Glutamatergic neuron (in vitro differentiated cells): ENCODE results near the gene TBX1. TPM values are rescaled to one million over a fixed set of nuclear protein-coding genes. Genes with fewer than 3 reads are reported as not detected.

Experiments
- DNase-seq: peaks from one replicate; pipeline ENCODE4 v3.0.0; 2022
- H3K27ac Mint-ChIP-seq: one replicate; pipeline ENCODE4 v1.8.0; 2020; ENCODE audit warnings: mild to moderate bottlenecking, mixed read lengths, inconsistent platforms; ENCODE audit not compliant: unreplicated experiment
- H3K27me3 Mint-ChIP-seq: one replicate; pipeline ENCODE4 v1.8.0; 2020; ENCODE audit warnings: mild to moderate bottlenecking, moderate library complexity, mixed read lengths, inconsistent platforms; ENCODE audit not compliant: unreplicated experiment
- H3K36me3 Mint-ChIP-seq: one replicate; pipeline ENCODE4 v1.8.0; 2020; ENCODE audit warnings: mild to moderate bottlenecking, mixed read lengths, inconsistent platforms; ENCODE audit not compliant: unreplicated experiment
- H3K4me1 Mint-ChIP-seq: one replicate; pipeline ENCODE4 v1.8.0; 2020; ENCODE audit warnings: mild to moderate bottlenecking, low read depth, mixed read lengths, inconsistent platforms; ENCODE audit not compliant: unreplicated experiment
- H3K4me3 Mint-ChIP-seq: one replicate; pipeline ENCODE4 v1.8.0; 2020; ENCODE audit warnings: mild to moderate bottlenecking, mixed read lengths, inconsistent platforms; ENCODE audit not compliant: unreplicated experiment
- H3K9me3 Mint-ChIP-seq: one replicate; pipeline ENCODE4 v1.8.0; 2020; ENCODE audit warnings: mild to moderate bottlenecking, moderate library complexity, mixed read lengths, inconsistent platforms; ENCODE audit not compliant: unreplicated experiment
- CTCF ChIP-seq: fragments of 200-600 bp; sonication (generic); IDR thresholded peaks from one replicate; pipeline ENCODE4 v1.5.0; 2021; ENCODE audit not compliant: partially characterized antibody, unreplicated experiment
- total RNA-seq: library from RNA; stranded (reverse); fragmentation: NEBNext Ultra II Directional; extraction: Animal tissue kit (Norgen Biotek cat#: 25700); gene quantifications from one replicate; pipeline ENCODE4 v1.2.1, GENCODE V29; 2021; ENCODE audit not compliant: unreplicated experiment

TBX1 gene
- total RNA-seq, 1 donor from 2014 or later = 2.4 TPM

DNA sequence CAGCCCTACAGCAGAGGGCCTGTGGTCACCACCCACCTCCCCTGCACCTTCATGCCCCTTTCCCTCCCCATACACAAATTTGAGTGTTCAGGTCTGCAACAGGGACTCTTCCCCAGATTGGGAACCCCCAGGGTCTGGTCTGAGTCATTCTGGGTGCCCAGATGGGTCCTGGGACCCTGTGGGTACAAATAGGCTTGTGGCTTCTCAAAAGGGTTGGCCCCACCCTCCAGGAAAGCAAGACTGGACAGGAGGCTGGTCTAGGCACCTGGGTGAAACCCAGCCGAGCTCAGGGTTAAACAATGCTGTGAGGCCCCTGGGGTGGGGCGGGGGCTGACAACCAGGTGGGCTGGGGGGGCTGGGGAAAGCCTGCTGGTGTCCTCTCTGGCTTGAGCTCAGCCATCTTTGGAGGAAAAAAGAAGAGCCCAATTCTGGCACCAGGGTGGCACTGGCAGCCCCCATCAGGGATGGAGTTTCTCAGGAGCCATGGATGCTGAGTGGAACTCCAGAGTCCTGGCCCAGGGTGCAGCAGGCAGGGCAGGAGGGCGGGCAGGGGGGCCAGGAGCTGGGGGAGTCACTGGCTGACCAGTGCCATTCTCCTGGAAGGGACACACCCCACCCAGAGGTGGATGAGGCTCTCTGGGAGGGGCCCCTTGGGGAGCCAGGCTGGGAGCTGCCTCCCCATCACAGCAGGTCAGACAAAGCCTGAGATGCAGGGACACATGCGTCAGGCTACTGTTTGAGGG, 45.2 kb upstream of the TBX1 start:
- peaks cover 2% of the 10 kb centered on the region for H3K36me3 Mint-ChIP-seq
- no peak for TF ChIP-seq CTCF
- H3K27ac Mint-ChIP-seq = peak overlapping the region; percentile 59
- H3K4me3 Mint-ChIP-seq = peak overlapping the region; percentile 76
- H3K9me3 Mint-ChIP-seq = peaks cover 15% of the 10 kb centered on the region
- peaks cover 7% of the 10 kb centered on the region for H3K4me1 Mint-ChIP-seq
- peak; percentile 13 for DNase-seq
- H3K27me3 Mint-ChIP-seq = peaks cover 27% of the 10 kb centered on the region

GRCh38 chr22:19716041-19716828, 44.3 kb upstream of the TBX1 start:
- DNase-seq = peak; percentile 12
- peaks cover 2% of the 10 kb centered on the region for H3K4me1 Mint-ChIP-seq
- H3K36me3 Mint-ChIP-seq = peaks cover 8% of the 10 kb centered on the region
- H3K27me3 Mint-ChIP-seq = peaks cover 35% of the 10 kb centered on the region
- TF ChIP-seq CTCF = no peak
- no peak overlapping the region for H3K4me3 Mint-ChIP-seq
- H3K27ac Mint-ChIP-seq = no peak overlapping the region
- peaks cover 14% of the 10 kb centered on the region for H3K9me3 Mint-ChIP-seq

- no peak overlapping the region for H3K27ac Mint-ChIP-seq
- H3K27me3 Mint-ChIP-seq = peaks cover 41% of the 10 kb centered on the region
- TF ChIP-seq CTCF = no peak
- no peak for DNase-seq
- peaks cover 3% of the 10 kb centered on the region for H3K4me1 Mint-ChIP-seq
- H3K9me3 Mint-ChIP-seq = peaks cover 14% of the 10 kb centered on the region
- H3K4me3 Mint-ChIP-seq = no peak overlapping the region
- H3K36me3 Mint-ChIP-seq = peaks cover 8% of the 10 kb centered on the region
Measured at GRCh38 chr22:19716829-19717105, 43.8 kb upstream of the TBX1 start.

GRCh38 chr22:19717181-19717580, 43.4 kb upstream of the TBX1 start:
- Mint-ChIP-seq H3K4me3 (no peak overlapping the region), H3K4me1 (peaks cover 4% of the 10 kb centered on the region), H3K36me3 (peaks cover 8% of the 10 kb centered on the region), H3K27me3 (peaks cover 39% of the 10 kb centered on the region), H3K9me3 (peaks cover 14% of the 10 kb centered on the region), H3K27ac (no peak overlapping the region)
- DNase-seq = peak; percentile 15
- no peak for TF ChIP-seq CTCF
